Fibroblast of the aortic adventitia (primary cell): ENCODE data around the gene TLCD4. TPM values are rescaled to one million over a fixed set of nuclear protein-coding genes. Genes with fewer than 3 reads are reported as not detected.

Source experiments
- DNase-seq: peaks from one replicate; pipeline ENCODE4 v3.0.0-alpha.2; 2010; ENCODE audit warnings: low read depth
- H3K4me3 ChIP-seq: 2 replicates; pipeline ENCODE4 v1.5.1; 2011; ENCODE audit warnings: low read depth, mild to moderate bottlenecking, control low read depth, low read length, moderate library complexity
- CTCF ChIP-seq: IDR thresholded peaks from 2 replicates; pipeline ENCODE4 v1.5.1; 2011; ENCODE audit warnings: mild to moderate bottlenecking, low read length, control low read depth, inconsistent platforms; ENCODE audit not compliant: insufficient read depth
- total RNA-seq: library from RNA; depleted of rRNA; stranded (reverse); fragments of >200 nt; gene quantifications from 2 replicates; pipeline ENCODE4 v1.2.3, GENCODE V29; 2012; ENCODE audit warnings: low replicate concordance

Gene TLCD4
- total RNA-seq, 1 donor, result 0.36 TPM

GRCh38 chr1:95115708-95116137 lies 1.4 kb upstream of the TLCD4 start:
- TF ChIP-seq CTCF, result no peak
- no peak overlapping the region for H3K4me3 ChIP-seq
- DNase-seq, result no peak

DNA sequence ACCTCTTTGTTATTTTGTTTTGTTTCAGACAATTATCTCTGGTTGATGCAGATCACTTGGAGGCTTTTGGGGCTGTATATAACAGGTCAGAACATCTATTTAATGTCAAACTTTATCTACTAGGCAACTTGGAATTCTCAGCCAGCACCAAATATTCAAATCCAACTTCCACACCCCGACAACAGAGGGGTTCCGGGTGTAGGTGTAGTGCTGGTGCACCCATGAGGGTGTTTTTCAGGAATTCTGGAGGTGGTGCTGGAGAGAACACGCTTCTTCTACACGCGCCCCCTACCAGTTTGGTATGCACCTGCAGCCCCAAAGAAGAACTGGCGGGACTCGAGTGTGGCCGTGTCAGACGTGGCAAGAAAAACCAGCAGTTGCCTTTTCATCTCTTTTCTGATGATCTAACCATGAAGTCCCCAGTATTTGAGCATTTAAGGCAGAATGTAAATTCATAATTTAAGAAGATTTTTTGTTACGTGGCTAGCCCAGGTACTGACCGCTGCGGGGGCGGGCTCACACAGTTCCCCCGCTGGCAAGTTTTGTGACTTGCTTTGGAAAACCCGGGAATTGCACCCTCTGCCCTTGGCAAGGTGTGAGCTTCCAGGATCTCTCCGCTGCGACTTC lies 462 bp upstream of the TLCD4 start:
- TF ChIP-seq CTCF, result peak; percentile 45
- peak; percentile 18 for DNase-seq
- peak overlapping the region; percentile 64 for H3K4me3 ChIP-seq

GRCh38 chr1:95118067-95118499 lies 928 bp downstream of the TLCD4 start:
- DNase-seq, result peak; percentile 1
- peak overlapping the region; percentile 64 for H3K4me3 ChIP-seq
- TF ChIP-seq CTCF, result no peak

DNA sequence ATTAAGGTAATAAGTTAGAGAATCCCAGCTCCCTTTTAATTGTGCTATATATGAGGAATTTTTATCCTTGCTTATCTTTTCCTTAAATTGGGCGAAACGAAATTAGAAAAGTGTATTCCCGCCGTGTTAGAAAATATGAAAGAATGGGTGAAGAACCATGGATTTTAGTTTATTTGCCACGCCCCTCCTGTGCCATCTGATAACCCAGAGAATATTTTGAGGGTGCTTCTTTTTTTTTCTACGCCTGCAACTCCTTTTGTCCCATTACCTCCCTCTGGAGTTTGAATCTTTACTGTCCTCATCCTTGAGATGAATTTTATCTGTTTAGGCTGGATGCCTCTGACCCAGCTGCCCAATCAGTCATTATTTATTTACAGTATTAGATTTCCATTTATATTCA lies 1.6 kb downstream of the TLCD4 start:
- no peak overlapping the region for H3K4me3 ChIP-seq
- TF ChIP-seq CTCF, result no peak
- no peak for DNase-seq

DNA sequence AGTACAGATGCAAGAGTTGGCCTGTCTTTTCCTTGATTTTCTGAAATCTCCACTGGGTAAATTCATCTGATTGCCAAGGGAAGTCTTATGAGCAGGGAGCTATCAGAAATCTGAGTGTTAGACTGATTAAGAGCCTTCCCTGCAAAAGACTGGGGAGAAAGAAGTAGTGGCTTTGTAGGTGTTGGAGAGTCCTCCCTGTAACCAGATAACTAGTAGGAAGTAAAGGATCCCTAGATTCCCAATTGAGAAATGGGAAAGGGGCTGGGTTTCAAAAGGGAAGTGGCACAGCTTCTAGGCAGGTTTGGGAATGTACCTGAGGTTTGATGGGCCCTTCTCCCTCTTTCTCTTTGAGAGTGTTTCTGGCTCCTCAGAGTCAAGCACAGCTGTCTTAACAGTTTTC lies 2.1 kb downstream of the TLCD4 start:
- DNase-seq, result no peak
- H3K4me3 ChIP-seq, result no peak overlapping the region
- TF ChIP-seq CTCF, result no peak

DNA sequence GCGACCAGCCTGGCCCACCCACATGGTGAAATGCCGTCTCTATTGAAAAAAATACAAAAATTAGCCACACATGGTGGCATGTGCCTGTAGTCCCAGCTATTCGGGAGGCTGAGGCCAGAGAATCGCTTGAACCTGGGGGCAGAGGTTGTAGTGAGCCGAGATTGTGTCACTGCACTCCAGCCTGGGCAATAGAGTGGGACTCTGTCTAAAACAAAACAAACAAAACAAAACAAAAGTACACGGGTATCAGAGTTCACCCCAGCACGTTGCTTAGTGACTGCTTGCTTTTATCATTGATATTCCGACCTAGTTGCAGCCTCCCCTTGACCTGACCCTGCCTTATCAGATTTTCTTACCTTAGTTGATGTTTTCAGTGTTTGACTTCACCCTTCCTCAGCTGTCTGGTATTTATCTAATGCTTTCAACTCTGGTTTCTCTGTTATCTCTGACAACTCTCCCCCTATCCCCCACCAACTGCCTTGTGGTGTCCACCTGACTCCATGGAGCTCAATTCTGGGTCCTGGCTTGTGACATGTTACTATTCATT lies 5.1 kb downstream of the TLCD4 start:
- no peak for TF ChIP-seq CTCF
- no peak overlapping the region for H3K4me3 ChIP-seq
- no peak for DNase-seq

GRCh38 chr1:95124342-95124741 lies 7.2 kb downstream of the TLCD4 start:
- DNase-seq, result no peak
- no peak for TF ChIP-seq CTCF
- H3K4me3 ChIP-seq, result no peak overlapping the region
